Measurements from ENCODE around the gene EGFR. TPM values are rescaled to one million over a fixed set of nuclear protein-coding genes. Genes with fewer than 3 reads are reported as not detected.

The EGFR gene
- total RNA-seq, 4 donors from 2014 or later, result 87.2 to 124 (median 94.5) TPM

- DNase-seq (ENCODE audit: low spot score) (no peak), ATAC-seq (ENCODE audit: low FRiP score) (no peak)
- no peak for TF ChIP-seq CTCF (IDR thresholded peaks at IDR 0.05)
These were observed 225.4 kb downstream of the EGFR start for GRCh38 chr7:55244006-55244745.

- DNase-seq (ENCODE audit: low spot score) (no peak), ATAC-seq (ENCODE audit: low FRiP score) (peak; percentile 69)
- no peak for TF ChIP-seq CTCF (IDR thresholded peaks at IDR 0.05)
These were observed 226.5 kb downstream of the EGFR start for GRCh38 chr7:55245271-55245723.

- ATAC-seq (ENCODE audit: low FRiP score) (no peak), DNase-seq (ENCODE audit: low spot score) (no peak)
- TF ChIP-seq CTCF (IDR thresholded peaks at IDR 0.05), result no peak
These were observed 227.4 kb downstream of the EGFR start for GRCh38 chr7:55246171-55246570.

GRCh38 chr7:55247428-55247827, 228.6 kb downstream of the EGFR start:
- ATAC-seq (ENCODE audit: low FRiP score) (peak; percentile 69), DNase-seq (ENCODE audit: low spot score) (no peak)
- TF ChIP-seq CTCF (IDR thresholded peaks at IDR 0.05), result no peak

GRCh38 chr7:55248526-55248925, 229.7 kb downstream of the EGFR start:
- ATAC-seq (ENCODE audit: low FRiP score) (no peak), DNase-seq (ENCODE audit: low spot score) (no peak)
- no peak for TF ChIP-seq CTCF (IDR thresholded peaks at IDR 0.05)

GRCh38 chr7:55249332-55249731, 230.5 kb downstream of the EGFR start:
- no peak for DNase-seq (ENCODE audit: low spot score)

More at GRCh38 chr7:55249332-55249731, 230.5 kb downstream of the EGFR start:
- no peak for ATAC-seq (ENCODE audit: low FRiP score)
- no peak for TF ChIP-seq CTCF (IDR thresholded peaks at IDR 0.05)

Data from omental fat pad (tissue), 4 donors.